SK-N-DZ (cell line): Measurements from ENCODE around the gene EXD2.
"Not testable (repeated sequence)": the region's sequence is repeated elsewhere in the genome, so short reads cannot be mapped to it uniquely, and the experiment has no call there.

Experiments used
- DNase-seq: peaks from one replicate; pipeline ENCODE4 v3.0.0-alpha.2; 2015; ENCODE audit warnings: low spot score

Gene EXD2

GRCh38 chr14:69199786-69200185, 8.5 kb downstream of the EXD2 start:
- DNase-seq = no peak

- DNase-seq = no peak
Measured at GRCh38 chr14:69204753-69205152, 13.5 kb downstream of the EXD2 start.

DNA sequence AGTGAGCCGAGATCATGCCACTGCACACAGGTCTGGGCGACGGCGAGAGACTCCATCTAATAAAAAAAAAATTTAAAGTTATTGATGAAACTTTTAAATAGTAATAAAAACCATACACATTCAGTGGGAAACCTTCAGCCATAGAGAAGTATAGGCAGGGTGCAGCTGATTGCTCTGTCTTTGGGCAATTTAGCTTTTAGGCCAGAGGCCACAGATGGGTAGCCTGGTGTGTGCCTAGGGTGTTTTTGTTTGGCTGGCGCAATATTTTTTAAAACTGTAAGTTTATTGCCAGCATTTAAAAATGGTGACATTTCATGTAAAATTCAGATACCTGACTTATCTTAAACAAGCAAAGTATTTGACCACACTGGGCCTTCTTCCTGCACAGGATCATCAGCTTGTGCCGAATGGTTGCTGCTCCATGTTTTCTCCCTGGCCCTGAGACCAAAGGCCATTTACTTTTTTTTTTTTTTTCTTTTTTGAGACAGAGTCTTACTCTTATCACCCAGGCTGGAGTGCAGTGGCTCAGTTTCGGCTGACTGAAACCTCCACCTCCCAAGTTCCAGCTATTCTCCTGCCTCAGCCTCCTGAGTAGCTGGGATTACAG, 16.2 kb downstream of the EXD2 start:
- no peak for DNase-seq

- no peak for DNase-seq
Measured at GRCh38 chr14:69208666-69209065, 17.4 kb downstream of the EXD2 start.

DNA sequence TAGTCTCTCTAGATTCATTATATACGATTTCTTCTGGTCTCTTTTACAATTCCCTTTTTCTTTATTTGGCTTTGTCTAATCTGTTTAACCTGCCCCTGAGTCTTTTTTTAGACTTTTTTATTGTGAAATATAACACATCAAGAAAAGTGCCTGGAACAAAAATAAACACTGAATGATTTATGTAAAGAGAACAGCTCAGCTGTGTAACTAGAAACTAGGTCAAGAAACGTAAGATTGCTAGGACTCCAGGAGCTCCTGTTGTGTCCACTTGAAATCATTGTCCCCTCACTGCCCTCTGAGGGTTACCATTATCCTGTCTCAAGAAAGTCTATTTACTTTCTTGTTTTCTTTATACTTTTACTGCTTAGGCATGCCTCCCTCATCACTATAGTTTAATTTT, 23.1 kb downstream of the EXD2 start:
- no peak for DNase-seq

DNA sequence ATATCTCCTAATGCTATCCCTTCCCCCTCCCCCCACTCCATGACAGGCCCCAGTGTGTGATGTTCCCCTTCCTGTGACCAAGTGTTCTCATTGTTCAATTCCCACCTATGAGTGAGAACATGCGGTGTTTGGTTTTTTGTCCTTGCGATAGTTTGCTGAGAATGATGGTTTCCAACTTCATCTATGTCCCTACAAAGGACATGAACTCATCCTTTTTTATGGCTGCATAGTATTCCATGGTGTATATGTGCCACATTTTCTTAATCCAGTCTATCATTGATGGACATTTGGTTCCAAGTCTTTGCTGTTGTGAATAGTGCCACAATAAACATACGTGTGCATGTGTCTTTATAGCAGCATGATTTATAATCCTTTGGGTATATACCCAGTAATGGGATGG, 26.4 kb downstream of the EXD2 start:
- DNase-seq = not testable (repeated sequence)

DNA sequence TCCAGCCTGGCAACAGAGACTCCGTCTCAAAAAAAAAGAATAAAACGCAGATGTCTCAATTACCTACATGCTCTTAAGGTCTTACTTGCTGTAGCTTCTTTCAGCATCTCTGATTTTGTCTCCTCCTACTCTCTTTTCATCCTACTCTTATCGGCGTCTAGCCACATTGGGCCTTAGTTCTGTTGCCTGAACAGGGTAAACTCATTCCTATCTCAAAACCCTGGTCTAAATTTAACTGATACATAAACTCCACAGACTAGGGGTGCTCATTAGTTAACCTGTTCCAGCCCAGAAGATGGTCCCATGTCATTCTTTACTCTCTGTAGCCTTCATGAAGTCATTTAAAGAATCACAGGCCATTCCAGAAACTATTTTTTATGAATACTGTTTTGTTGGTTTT, 33.6 kb downstream of the EXD2 start:
- no peak for DNase-seq

DNA sequence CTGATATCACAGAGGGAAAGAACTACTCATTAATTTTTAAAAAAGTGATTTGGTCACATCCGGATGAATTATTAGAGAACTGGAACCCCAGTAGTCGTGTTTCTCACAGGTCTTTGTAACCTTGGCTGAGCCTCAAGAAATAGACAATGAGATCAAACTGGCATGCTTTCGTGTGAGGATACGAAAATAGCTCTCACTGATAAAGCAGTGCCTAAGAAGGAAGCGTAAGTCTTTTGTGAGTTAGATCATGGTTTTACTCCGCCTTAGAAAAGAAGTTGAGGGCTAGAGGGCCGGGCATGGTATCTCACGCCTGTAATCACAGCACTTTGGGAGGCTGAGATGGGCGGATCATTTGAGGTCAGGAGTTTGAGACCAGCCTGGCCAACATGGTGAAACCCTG, 34.9 kb downstream of the EXD2 start:
- DNase-seq = no peak

DNA sequence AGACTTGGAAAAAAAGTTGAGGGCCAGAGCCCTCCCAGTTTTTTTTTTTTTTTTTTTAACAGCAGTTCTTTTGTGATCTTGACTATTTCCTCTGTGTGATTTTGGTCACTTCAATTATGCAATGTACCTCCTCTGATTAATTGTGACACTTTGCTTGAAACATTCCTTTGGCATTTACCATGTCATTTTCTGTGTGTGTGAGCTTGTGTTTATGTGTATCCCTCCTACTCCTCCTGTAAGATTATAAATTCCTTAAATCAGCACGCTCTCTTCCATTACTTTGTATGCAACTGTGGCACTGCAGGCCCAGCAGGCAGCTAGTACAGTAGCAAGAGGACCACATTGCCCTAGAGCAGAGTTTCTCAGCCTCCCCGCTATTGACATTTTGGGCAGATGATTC, 35.4 kb downstream of the EXD2 start:
- DNase-seq = no peak

GRCh38 chr14:69231486-69231885, 40.2 kb downstream of the EXD2 start:
- DNase-seq = no peak

DNA sequence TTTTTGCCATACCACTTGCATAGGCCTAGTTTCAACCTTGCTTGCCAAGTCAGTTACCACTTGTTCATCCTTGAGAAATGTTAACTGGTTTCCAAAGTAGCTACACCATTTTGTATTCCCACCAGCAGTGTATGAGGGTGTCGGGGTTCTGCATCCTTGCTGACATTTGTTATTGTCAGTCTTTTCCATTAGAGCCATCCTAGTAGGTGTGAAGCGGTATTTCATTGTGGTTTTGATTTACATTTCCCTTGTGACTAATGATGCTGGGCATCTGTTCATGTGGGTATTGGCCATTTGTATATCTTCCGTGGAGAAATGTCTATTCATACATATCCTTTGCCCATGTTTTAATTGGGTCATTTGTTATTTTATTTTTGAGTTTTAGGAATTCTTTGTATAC, 41.1 kb downstream of the EXD2 start:
- no peak for DNase-seq

DNA sequence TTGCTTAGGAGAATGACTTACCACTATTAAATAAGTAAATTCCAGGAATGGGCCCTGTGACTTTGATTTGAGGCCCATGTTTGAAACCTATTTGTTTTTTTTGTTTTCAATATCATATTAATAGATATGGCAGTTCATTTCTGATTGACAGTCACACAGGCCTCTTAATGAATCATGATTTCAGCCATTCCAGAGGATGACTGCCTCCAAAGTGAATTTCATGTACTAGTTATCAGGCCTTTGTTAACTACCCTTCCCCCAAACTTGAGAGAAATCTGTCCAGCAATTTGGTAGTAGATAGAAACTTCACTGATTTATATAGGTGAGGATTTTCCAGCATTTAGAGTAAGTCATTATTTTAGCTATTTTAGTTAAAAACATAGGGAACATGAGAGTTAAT, 42.8 kb downstream of the EXD2 start:
- no peak for DNase-seq

DNA sequence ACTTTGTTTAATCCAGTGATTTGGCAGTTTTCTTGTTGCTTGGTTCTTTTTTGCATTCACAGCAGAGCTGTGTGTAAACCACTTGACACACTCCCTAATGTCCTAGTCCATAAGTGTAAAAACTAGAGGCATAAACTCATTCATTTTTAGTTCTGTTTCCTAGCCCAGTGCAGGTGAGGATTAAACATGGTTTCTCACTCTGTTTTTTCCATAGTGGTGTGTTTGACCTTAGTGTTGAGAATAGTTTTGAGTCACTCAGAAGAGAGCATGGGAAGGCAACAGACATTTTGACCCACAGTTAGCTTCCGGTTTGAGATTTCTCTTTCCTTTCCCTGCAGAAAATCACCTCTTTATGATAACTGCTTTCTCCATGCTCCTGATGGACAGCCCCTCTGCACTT, 44.4 kb downstream of the EXD2 start:
- no peak for DNase-seq

GRCh38 chr14:69237142-69237541, 45.8 kb downstream of the EXD2 start:
- DNase-seq = no peak

DNA sequence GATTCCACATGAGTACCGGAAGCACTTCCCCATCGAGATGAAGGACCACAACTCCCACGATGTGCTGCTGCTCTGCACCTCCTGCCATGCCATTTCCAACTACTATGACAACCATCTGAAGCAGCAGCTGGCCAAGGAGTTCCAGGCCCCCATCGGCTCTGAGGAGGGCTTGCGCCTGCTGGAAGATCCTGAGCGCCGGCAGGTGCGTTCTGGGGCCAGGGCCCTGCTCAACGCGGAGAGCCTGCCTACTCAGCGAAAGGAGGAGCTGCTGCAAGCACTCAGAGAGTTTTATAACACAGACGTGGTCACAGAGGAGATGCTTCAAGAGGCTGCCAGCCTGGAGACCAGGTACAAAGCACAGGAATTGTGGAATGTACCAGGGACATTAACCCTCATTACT, 46.3 kb downstream of the EXD2 start:
- no peak for DNase-seq

- DNase-seq = no peak
Measured at GRCh38 chr14:69238883-69239282, 47.6 kb downstream of the EXD2 start.

DNA sequence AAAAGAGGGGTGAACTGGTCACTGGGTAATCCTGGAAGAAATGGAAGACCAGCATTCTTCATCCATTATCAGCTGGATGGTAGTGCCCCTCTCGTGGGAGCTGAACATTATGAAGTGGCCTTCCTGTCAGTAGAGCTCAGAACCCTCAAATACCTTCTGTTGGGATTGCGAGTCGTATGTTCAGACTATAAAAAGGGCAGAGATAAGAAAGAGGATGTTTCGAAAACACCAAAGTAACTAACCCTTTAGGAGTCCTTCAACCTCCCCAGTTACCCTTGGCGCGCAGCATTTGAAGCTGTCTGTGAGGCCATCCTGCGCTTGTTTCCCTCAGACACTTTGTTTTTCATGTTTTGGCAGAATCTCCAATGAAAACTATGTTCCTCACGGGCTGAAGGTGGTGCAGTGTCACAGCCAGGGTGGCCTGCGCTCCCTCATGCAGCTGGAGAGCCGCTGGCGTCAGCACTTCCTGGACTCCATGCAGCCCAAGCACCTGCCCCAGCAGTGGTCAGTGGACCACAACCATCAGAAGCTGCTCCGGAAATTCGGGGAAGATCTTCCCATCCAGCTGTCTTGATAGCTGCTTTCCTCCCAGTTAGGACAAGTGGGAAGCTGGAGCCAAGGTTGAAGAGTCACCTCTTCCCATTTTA, 49.4 kb downstream of the EXD2 start:
- DNase-seq = no peak

GRCh38 chr14:69241577-69241976, 50.3 kb downstream of the EXD2 start:
- no peak for DNase-seq

GRCh38 chr14:69242311-69243224, 51.3 kb downstream of the EXD2 start:
- DNase-seq = peak; percentile 72

DNA sequence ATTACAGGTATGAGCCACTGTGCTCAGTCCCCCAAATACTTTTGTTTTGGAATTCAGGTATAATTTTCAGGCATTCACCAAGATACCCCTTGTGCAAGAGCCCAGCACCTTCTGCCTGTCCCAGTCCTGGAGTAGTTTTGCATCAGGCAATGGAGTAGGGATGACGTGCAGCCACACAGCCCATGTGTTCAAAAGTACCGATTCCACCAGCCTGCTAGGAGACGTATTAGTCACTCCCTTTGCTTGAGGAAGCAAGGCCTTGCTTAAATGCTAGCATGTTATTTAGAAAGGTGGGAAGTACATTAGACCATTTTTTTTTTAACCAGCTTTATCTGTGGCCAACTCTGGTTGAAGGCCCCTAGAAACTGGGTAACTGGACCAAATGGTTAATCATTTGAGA, 53.6 kb downstream of the EXD2 start:
- no peak for DNase-seq

DNA sequence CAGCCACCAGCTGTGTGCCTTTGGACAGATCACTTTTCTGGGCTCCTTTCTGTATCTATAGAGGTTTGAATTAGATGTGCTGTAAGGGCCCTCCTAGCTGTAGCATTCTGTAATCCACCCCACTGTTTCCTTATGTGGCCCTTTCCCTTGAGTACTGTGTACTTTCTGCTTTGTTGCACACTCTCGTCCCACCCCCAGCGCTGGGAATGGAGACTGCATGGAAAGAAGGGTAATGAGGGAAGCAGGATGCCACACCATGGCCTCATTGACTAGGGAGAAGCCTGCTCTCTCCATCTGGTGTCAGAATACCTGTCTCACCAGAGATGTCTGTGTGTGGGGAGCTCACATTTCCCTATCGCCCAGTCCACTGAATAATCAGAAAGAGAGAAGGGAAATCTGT, 55.0 kb downstream of the EXD2 start:
- no peak for DNase-seq

DNA sequence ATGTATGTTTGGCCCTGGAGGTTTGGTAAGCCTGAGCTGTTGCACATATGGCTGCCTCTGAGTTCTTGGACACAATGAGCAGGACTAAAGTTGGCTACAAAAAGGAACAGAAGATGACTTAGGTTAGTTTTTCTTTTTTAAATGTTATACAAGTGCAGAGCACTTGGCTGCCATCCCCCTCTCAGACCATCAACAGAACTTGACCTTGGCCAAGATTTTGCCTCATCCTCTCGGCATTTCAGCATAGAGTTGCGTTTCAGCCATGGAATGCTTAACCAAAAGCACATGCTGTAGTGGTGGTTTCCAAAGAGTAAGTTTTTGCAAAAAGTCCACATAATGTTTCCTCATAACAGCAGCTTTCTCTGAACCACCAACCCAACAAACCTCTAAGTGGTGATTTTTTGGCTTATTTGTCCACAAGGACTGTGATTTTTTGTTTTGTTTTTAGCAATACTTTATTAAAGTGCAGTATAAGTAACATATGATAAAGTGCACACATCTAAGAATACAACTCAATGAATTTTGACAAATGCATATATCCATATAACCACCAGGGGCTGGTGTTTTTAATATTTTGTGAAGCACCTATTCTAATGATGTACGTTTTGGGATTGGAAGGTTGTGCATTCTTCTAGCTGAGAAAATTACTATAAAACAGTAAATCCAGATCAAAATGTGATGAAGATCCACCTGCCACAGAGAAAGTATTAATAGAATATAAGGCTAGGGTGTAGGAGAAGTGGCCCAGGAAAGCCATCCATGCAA, 56.6 kb downstream of the EXD2 start:
- no peak for DNase-seq
